GM12892 (cell line): Measurements from ENCODE around the gene JHY.

ENCODE experiments used
- POLR2A ChIP-seq: IDR thresholded peaks from 2 replicates; pipeline ENCODE4 v1.6.1; 2011; ENCODE audit warnings: low read depth, low read length, control low read depth
- POLR2AphosphoS5 ChIP-seq: IDR thresholded peaks from 2 replicates; pipeline ENCODE4 v1.6.1; 2011; ENCODE audit warnings: low read depth, low read length, control low read depth
- TAF1 ChIP-seq: IDR thresholded peaks from 2 replicates; pipeline ENCODE4 v1.6.1; 2011; ENCODE audit warnings: low read depth, mild to moderate bottlenecking, control low read depth, low read length, borderline replicate concordance

DNA sequence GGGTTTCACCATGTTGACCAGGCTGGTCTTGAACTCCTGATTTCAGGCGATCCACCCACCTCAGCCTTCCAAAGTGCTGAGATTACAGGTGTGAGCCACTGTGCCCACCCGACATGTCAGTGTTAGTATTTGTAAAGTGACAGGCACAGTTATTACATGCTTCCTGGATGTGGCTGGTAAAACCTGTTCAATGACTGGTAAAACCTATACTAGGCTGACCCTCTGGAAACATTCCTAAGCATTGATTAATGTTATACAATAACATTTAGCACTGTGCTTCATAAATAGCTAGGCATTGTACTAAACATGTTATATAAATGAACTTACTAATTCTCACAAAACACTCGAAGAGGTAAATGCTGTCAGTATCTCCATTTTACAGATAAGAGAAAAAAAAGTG lies 20.9 kb upstream of the JHY start:
- TF ChIP-seq TAF1 (no peak), POLR2AphosphoS5 (no peak), POLR2A (no peak)
